ENCODE data around the gene SPATA16. TPM values are rescaled to one million over a fixed set of nuclear protein-coding genes. Genes with fewer than 3 reads are reported as not detected.

SPATA16 gene
- total and polyA plus RNA-seq, 7 donors = not detected

DNA sequence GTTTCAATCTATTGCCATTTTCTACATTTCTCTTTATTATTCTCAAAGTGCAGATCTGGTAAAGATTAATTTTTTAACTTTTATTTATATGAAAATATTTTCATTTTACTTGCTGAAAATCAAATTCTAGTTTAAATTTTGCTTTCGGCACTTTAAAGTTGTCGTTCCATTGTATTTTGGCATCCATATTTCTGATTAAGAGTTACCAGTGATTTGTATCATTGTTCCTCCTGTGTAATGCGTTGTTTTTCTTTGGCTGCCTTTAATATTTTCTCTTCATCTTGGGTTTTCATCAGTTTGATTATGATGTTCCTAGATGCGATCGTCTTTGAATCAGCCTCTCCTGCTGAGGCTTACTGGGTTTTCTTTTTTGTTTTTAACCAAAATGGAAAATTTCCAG is 97.3 kb downstream of the SPATA16 start:
- intact Hi-C loops (cut with DNase I) = no loop called here
- ATAC-seq (no peak), DNase-seq (no peak)
- H3K27ac ChIP-seq = no peak overlapping the region
- H3K4me1 ChIP-seq = no peaks in the 10 kb centered on the region
- TF ChIP-seq, protein P1, sequence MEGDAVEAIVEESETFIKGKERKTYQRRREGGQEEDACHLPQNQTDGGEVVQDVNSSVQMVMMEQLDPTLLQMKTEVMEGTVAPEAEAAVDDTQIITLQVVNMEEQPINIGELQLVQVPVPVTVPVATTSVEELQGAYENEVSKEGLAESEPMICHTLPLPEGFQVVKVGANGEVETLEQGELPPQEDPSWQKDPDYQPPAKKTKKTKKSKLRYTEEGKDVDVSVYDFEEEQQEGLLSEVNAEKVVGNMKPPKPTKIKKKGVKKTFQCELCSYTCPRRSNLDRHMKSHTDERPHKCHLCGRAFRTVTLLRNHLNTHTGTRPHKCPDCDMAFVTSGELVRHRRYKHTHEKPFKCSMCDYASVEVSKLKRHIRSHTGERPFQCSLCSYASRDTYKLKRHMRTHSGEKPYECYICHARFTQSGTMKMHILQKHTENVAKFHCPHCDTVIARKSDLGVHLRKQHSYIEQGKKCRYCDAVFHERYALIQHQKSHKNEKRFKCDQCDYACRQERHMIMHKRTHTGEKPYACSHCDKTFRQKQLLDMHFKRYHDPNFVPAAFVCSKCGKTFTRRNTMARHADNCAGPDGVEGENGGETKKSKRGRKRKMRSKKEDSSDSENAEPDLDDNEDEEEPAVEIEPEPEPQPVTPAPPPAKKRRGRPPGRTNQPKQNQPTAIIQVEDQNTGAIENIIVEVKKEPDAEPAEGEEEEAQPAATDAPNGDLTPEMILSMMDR (IDR thresholded peaks at IDR 0.05) = no peak
- WGBS, 3 donors = 94 to 96% (median 94%) methylated on average over 5 of the region's 5 CpGs
- no peaks in the 10 kb centered on the region for H3K9me3 ChIP-seq
- H3K4me3 ChIP-seq = no peak overlapping the region
- no peaks in the 10 kb centered on the region for H3K27me3 ChIP-seq (ENCODE audit: insufficient read depth in 3 of 3, low read length in 2 of 3)
- no peaks in the 10 kb centered on the region for H3K36me3 ChIP-seq (ENCODE audit: insufficient read depth in 1 of 2, low read depth in 1 of 2)

DNA sequence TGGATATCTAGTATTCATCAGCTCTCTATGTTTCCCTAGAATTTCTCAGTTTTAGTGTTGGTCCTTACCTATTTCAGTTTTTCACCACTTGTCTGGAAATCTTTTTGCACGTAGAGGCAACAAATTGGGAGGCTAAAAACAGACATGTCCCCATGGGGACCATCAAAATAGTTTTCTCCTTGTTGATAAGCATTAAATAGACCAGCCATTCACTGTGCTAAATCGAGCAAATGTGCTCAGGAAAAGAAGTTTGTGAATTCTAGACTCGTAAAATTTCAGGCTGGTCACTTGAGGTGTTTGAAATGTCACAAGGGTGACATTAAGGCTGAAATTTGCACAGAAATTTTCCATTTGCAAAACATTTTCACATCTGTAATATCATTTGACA is 102.6 kb downstream of the SPATA16 start:
- DNase-seq (no peak), ATAC-seq (no peak)
- no peaks in the 10 kb centered on the region for H3K27me3 ChIP-seq (ENCODE audit: insufficient read depth in 3 of 3, low read length in 2 of 3)
- H3K36me3 ChIP-seq (ENCODE audit: insufficient read depth in 1 of 2, low read depth in 1 of 2) = no peaks in the 10 kb centered on the region
- H3K4me3 ChIP-seq = no peak overlapping the region
- TF ChIP-seq, protein P1 (IDR thresholded peaks at IDR 0.05) = no peak
- no peak overlapping the region for H3K27ac ChIP-seq
- intact Hi-C loops (cut with DNase I) = no loop called here
- 38 to 49% (median 38%) methylated on average over 3 of the region's 3 CpGs for WGBS, 3 donors
- H3K4me1 ChIP-seq = no peaks in the 10 kb centered on the region
- H3K9me3 ChIP-seq = no peaks in the 10 kb centered on the region

DNA sequence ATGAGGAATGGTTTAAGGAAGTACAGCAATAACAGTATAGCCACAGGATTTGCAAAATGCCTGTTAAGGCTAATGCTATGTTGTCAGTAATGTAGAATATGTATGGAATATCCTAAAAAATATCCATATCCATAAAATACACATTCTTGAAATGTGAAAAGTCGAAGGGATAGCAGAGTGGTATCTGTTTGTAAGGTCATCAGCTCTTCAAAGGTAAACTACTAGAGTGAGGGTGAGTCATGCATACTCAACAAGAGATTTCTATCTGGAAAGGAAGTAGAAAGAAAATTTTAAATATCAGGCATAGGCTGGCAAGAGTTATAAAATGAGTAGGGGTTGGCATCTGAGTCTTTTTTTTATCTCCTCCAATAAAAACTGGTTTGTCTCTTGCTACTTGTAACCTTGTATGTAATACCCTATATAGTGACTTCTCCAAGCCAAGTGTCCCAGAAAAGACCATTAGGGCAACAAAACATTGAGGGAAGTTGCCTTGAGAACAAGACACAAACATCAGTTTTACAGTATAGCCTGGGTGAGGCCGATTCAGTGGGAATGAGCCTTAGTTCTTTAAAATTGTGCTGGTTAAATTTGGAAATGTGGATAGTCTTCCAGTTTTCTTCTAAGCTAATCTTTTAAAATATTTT is 103.1 kb downstream of the SPATA16 start:
- intact Hi-C loops (cut with DNase I) = no loop called here
- Histone ChIP-seq H3K36me3 (ENCODE audit: insufficient read depth in 1 of 2, low read depth in 1 of 2) (no peaks in the 10 kb centered on the region), H3K4me3 (no peak overlapping the region), H3K4me1 (no peaks in the 10 kb centered on the region), H3K27ac (no peak overlapping the region), H3K9me3 (no peaks in the 10 kb centered on the region), H3K27me3 (ENCODE audit: insufficient read depth in 3 of 3, low read length in 2 of 3) (no peaks in the 10 kb centered on the region)
- TF ChIP-seq, protein P1 (IDR thresholded peaks at IDR 0.05) = no peak
- DNase-seq = no peak
- no peak for ATAC-seq
- WGBS, 3 donors = 75 to 85% (median 76%) methylated on average over 2 of the region's 2 CpGs

DNA sequence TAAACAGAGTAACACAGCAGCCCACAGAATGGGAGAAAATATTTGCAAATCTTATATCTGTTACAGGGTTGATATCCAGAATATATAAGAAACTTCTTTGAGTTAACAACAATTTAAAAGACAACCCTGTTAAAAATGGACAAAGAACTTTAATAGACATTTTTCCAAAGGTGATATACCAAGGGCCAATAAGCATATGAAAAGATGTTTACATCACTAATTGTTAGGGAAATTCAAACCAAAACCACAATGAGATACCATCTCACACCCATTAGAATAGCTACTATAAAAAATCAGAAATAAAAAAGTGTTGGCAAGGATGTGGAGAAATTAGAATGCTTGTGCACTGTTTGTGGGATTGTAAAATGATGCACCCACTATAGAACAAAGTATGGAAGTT is 110.8 kb downstream of the SPATA16 start:
- Histone ChIP-seq H3K27me3 (ENCODE audit: insufficient read depth in 3 of 3, low read length in 2 of 3) (no peaks in the 10 kb centered on the region), H3K4me1 (no peaks in the 10 kb centered on the region), H3K9me3 (no peaks in the 10 kb centered on the region), H3K4me3 (no peak overlapping the region), H3K27ac (no peak overlapping the region), H3K36me3 (ENCODE audit: insufficient read depth in 1 of 2, low read depth in 1 of 2) (no peaks in the 10 kb centered on the region)
- DNase-seq = no peak
- TF ChIP-seq, protein P1 (IDR thresholded peaks at IDR 0.05) = no peak
- ATAC-seq = no peak
- intact Hi-C loops (cut with DNase I) = no loop called here

DNA sequence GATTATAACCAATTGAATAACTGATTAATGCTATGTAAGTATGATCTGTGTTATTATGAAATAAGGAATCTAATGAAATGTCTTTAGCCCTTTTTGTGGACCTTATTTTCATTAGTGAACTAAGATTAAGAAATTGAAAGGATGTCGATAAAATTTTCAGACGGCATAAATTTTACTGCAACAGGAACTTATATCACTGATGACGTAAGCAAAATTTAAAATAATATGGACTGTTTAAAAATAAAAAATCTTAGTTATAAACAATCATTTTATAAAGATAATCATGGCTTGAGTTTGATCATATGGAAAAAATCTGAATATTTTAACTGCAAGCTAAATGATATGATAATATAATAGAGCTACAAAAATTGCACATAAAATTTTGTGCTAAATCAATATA is 112.7 kb downstream of the SPATA16 start:
- TF ChIP-seq, protein P1 (IDR thresholded peaks at IDR 0.05) = no peak
- intact Hi-C loops (cut with DNase I) = no loop called here
- 94 to 97% (median 96%) methylated on average over 3 of the region's 3 CpGs for WGBS, 3 donors
- ATAC-seq (no peak), DNase-seq (no peak)
- H3K27me3 ChIP-seq (ENCODE audit: insufficient read depth in 3 of 3, low read length in 2 of 3) = no peaks in the 10 kb centered on the region
- H3K36me3 ChIP-seq (ENCODE audit: insufficient read depth in 1 of 2, low read depth in 1 of 2) = no peaks in the 10 kb centered on the region
- H3K9me3 ChIP-seq = no peaks in the 10 kb centered on the region
- H3K4me1 ChIP-seq = no peaks in the 10 kb centered on the region
- no peak overlapping the region for H3K27ac ChIP-seq
- no peak overlapping the region for H3K4me3 ChIP-seq
